ENCODE results near the gene UCP2.
"Not testable (repeated sequence)": the region's sequence is repeated elsewhere in the genome, so short reads cannot be mapped to it uniquely, and the experiment has no call there.

The UCP2 gene

DNA sequence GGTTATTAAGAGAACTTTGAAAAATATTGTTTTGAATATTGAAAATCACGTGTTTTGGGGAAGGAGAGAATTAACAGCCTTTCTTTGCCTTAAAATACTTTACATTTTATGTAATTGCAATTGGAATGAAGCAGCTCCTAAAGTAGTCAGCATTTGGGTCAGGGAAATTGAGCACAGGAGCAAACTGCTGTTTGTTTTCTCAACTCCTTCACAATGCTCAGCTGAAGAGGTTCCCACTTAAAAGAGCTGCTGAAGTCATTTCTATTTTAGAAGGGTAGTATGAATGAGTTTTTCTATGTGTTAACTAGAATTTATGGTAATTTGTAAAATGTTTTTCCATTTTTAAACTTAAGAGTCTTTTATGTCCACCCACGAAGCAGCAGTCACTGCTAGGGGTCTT, 8.1 kb upstream of the UCP2 start:
- no peak for DNase-seq

GRCh38 chr11:73989156-73989555, 6.5 kb upstream of the UCP2 start:
- no peak for DNase-seq

DNA sequence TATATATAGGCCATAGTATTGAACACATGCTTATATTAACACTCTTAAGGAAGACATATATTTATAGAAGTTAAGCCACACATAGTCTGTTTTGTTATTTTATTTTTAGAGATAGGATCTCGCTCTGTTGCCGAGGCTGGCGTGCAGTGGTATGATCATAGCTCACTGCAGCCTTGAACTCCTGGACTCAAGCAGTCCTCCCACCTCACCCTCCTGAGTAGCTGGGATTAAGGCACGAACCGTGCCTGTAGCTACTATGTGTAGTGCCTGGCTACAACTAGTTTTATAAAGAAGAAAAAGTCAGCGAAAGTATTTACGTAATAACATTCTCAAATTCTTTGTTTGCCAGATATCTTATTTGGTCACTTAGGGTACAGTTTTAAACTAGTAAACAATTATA, 5.6 kb upstream of the UCP2 start:
- no peak for DNase-seq

DNA sequence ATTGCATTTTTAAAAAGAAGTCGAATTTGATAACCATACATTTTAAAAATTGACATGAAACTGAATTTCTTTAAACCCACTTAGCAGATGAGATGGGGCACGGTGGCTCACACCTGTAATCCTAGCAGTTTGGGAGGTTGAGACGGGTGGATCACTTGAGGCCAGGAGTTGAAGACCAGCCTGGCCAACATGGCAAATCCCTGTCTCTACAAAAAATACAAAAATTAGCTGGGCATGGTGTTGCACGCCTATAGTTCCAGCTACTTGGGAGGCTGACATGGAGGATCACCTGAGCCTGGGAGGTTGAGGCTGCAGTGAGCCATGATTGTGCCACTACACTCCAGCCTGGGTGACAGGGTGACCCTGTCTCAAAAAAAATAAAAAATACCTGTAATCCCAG, 3.0 kb upstream of the UCP2 start:
- DNase-seq, result not testable (repeated sequence)

GRCh38 chr11:73983741-73984538, 1.3 kb upstream of the UCP2 start:
- peak; percentile 68 to 72 for DNase-seq

DNA sequence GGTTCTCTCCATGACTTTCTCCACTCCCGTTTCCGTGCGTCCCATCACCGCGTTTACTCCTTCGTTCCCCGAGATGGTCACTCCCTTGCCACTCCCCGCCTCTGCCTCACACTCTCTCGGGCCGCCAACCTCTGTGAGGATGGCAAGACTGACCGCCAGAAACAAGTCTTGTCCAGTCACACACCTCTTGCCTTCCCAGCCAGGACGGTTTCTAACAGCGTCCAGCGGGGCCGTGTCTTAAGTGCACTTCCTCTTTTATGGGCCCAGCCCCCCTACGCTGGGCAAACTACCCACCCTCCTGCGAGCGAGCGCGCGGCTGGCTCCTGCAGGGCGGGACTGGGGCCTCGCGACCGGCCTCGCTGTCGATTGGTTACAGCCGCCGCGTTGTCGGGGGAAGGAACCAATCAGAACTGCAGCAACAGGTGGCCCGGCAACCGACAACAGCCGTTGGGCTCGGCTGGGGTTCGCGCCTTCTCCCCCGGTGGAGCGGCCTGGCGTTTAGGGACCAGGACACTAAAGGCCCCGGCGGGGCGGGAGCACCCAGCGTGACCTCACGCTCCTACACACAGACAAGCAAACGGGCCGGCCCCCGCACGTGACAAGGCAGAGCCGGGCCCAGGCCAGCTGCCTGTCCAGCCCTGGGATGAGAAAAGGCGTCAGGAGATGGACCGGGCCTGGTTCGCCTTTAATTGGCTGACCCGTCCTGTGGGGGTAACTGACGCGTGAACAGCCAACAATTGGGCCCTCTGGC, 522 bp upstream of the UCP2 start:
- DNase-seq, result peak; percentile 98

DNA sequence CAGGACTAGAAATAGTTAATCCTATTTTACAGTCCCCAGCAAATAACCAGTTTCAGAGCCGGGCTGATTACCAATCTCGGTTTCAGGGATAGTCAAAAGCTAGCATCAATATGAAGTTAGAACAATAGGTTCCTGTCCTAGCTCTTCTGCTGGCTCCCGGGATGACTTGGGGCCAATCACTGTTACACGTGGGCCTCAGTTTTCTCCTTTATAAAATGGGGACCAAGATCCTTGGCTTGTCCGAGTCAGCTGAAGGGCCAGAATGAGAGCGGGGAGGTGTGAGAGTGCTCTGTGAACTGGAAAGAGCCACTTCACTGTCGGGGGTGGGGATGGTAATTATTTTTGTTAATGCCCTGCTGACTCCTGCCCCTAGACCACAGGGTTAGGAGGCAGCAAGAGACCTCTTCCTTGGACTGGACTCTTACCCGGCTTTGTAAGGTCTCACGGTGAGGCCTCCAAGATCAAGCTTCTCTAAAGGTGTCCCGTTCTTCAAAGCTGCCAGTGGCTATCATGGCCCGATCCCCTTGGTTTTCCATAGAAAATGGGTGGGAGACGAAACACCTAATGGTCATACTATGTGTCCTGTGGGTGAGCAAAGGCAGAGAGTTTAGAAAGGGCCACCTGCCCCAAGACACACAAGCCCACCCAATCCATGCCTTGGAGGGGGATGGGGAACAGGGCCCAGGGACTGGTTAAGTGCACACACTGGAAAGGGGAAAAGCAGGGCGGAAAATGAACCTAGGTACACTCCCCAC, 1.4 kb downstream of the UCP2 start:
- DNase-seq, result no peak

DNA sequence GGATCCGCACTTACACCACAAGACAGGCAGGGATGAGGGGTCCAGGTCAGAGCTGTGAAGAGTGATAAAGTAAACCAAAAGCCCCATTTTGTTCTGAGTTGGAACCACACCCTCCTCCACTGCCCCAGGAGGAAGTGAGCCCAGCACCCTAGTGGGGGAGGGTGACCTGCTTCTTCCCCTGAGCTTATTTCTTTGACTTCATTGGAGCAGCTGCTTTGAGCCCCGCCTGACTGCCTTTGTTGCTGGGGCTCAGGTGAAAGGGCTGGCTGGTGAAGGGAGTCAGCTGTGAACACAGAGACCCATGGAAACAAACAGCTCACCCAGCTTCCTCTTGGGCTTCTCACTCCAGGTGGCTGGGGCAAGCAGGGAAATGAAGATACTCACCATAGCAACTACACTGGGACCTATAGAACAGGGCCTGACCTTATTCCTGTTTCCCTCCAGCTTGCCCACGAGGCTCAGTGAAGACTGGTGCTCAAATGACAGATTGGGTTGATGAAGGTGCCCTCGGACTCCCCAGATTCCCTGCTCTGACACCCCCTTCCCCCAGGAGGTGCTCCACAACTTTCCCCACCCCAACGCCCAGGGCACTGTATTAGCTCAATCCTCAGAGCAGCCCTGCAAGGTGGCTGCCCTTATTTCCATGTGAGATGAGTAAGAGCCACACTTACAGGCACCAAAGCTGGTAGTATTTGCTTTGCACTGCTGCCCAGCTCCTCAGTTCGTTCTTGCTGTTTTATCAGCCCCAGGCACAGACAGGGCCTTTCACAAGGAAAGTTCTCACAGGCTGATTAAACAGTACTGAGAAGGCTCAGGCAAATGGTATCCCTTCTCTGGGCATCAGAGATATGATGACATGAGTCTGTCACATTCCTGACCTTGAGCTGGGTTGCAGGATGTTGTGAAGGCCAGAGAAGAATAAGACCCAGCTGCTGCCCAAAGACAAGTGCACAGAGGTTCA, 2.4 kb downstream of the UCP2 start:
- DNase-seq, result peak; percentile 68 to 71

DNA sequence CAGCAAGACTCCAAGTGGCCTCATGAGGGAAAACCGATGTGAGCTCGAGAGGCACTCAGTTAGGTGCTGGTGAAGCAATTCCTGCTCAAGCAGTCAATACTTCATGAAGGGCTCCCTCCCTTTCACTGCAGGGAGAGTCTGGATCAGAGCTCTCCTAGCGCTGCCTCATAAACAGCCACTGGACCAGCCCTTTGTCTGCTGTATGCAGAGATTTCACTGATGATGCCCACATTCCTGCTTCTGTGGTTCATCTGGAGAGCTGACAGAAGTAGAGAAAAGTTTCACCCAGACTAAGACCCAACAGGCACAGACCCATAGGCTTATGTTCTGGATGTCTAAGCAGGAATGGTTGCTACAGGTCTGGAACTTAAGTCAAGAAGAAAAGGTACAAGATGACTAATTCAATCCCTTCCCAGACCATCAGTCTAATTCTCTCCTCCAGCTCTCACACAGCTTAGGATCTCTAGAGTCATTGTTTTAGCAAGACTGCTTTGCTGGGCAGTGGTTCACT, 4.0 kb downstream of the UCP2 start:
- DNase-seq, result no peak

- no peak for DNase-seq
Observed at GRCh38 chr11:73977856-73978519, 4.7 kb downstream of the UCP2 start.

GRCh38 chr11:73976451-73977151, 6.0 kb downstream of the UCP2 start:
- no peak for DNase-seq

- DNase-seq, result no peak
Observed at GRCh38 chr11:73975479-73975757, 7.2 kb downstream of the UCP2 start.

GRCh38 chr11:73974604-73975478, 7.8 kb downstream of the UCP2 start:
- DNase-seq, result no peak

DNA sequence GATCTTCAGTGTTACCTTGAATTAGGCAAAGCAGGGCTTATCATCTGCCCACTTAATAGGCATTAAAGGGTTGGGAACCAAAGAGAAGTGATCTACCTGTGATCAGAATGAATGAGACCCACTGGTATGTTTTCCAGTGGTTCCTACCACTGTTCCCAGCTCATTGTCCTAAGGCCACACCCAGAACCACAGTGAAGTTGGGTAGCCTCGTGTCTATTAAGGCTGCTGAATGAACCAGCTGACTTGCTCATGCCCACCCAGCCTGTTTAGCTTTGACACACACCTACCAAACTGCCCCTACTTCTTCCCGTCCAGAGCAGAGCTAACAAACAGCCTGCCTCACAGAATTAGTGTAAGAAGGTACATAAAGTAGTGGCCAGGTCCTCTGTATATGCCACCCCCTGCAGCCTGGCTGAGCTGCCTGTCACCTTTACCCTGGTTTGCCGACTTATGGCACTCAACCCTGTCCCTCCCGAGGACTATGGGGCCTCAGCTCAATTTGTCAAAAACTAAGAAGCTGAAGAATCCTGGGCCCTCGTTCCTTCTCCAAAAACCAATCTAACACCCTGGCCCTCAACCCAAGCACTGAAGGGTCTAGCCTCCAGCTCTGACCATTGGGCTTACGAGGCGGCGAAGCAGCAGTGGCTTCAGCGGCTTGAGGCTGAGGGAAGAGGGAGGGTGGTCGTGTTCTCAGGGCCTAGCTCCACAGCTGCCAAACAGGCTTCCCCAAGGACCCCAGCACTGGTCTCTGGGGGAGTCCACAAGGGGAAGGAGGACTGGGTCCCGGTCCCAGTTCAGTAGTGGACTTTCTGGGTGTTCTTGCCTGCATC, 9.8 kb downstream of the UCP2 start:
- DNase-seq, result no peak

DNA sequence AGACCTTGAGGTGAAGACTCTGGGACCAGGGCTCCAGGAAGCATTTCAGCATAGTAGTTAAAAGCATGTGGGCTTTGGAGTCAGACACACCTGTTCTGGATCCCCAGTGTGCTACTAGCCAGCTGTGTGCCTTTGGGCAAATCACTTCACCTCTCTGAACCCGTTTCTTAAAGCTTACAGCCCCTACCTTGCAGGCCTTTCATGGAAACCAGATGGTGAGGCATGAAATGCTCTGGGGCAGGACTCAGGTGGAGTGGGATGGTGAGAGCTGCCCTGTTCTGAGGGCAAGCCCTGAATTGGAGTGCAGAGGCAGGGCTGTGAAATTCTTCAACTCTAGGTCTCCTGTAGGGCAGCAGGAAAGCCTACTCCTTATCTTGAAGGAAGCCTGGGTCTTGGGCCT, 10.5 kb downstream of the UCP2 start:
- peak in 1 of 2 experiments; percentile 10 for DNase-seq

- no peak for DNase-seq
Observed at GRCh38 chr11:73971175-73971719, 11.4 kb downstream of the UCP2 start.

GRCh38 chr11:73969991-73970800, 12.4 kb downstream of the UCP2 start:
- no peak for DNase-seq

GRCh38 chr11:73969091-73969490, 13.6 kb downstream of the UCP2 start:
- no peak for DNase-seq

Measured in Kasumi-1 (cell line).